Hepatocyte (in vitro differentiated cells): Measurements from ENCODE around the gene CCNB3. TPM values are rescaled to one million over a fixed set of nuclear protein-coding genes. Genes with fewer than 3 reads are reported as not detected.
A peak's percentile ranks its signal among the peaks of the same experiment; 100 is the strongest.
"Not testable (repeated sequence)": the region's sequence is repeated elsewhere in the genome, so short reads cannot be mapped to it uniquely, and the experiment has no call there.

Source experiments
- DNase-seq: peaks from one replicate; pipeline ENCODE4 v3.0.0-alpha.2; 2016; ENCODE audit warnings: low spot score
- H2AFZ ChIP-seq: fragments of 200-600 bp; sonication (generic); 2 replicates; pipeline ENCODE4 v1.6.0; 2016; ENCODE audit warnings: antibody characterized with exemption, mild to moderate bottlenecking
- H3K27ac ChIP-seq: fragments of 200-600 bp; sonication (generic); 2 replicates; pipeline ENCODE4 v1.5.1; 2016; ENCODE audit warnings: mild to moderate bottlenecking
- H3K27me3 ChIP-seq: fragments of 200-600 bp; sonication (generic); 2 replicates; pipeline ENCODE4 v1.6.1; 2016
- H3K36me3 ChIP-seq: fragments of 200-600 bp; sonication (generic); replicated peaks from 2 replicates; pipeline ENCODE4 v1.5.1; 2016; ENCODE audit warnings: low read depth; ENCODE audit not compliant: insufficient read depth
- H3K4me1 ChIP-seq: fragments of 200-600 bp; sonication (generic); 2 replicates; pipeline ENCODE4 v1.5.1; 2016; ENCODE audit warnings: mild to moderate bottlenecking, moderate library complexity; ENCODE audit not compliant: insufficient read depth
- H3K4me2 ChIP-seq: fragments of 200-600 bp; sonication (generic); 2 replicates; pipeline ENCODE4 v1.6.0; 2016
- H3K4me3 ChIP-seq: fragments of 200-600 bp; sonication (generic); 2 replicates; pipeline ENCODE4 v1.5.1; 2016; ENCODE audit warnings: mild to moderate bottlenecking
- H3K79me2 ChIP-seq: fragments of 200-600 bp; sonication (generic); 2 replicates; pipeline ENCODE4 v1.6.0; 2017; ENCODE audit warnings: mild to moderate bottlenecking
- H3K9me2 ChIP-seq: fragments of 200-600 bp; sonication (generic); replicated peaks from 2 replicates; pipeline ENCODE4 v1.6.0; 2017; ENCODE audit warnings: mild to moderate bottlenecking; ENCODE audit not compliant: insufficient read depth
- H3K9me3 ChIP-seq: fragments of 200-600 bp; sonication (generic); 2 replicates; pipeline ENCODE4 v1.5.1; 2016; ENCODE audit warnings: low read depth, mild to moderate bottlenecking
- H4K20me1 ChIP-seq: fragments of 200-600 bp; sonication (generic); 2 replicates; pipeline ENCODE4 v1.6.0; 2016; ENCODE audit warnings: mild to moderate bottlenecking; ENCODE audit not compliant: insufficient read depth, poor library complexity, severe bottlenecking
- EZH2 ChIP-seq: fragments of 200-600 bp; sonication (generic); IDR thresholded peaks from 2 replicates; pipeline ENCODE4 v1.6.1; 2016; ENCODE audit warnings: antibody characterized with exemption, mild to moderate bottlenecking, borderline replicate concordance
- EZH2phosphoT487 ChIP-seq: fragments of 200-600 bp; sonication (generic); IDR thresholded peaks from one replicate; pipeline ENCODE4 v1.6.1; 2018; ENCODE audit warnings: antibody characterized with exemption, mild to moderate bottlenecking, low read depth, moderate library complexity; ENCODE audit not compliant: unreplicated experiment, severe bottlenecking
- WGBS: methylation state at CpG from one replicate; pipeline ENCODE4 v1.1.6; 2016; ENCODE audit warnings: low lambda C conversion rate; ENCODE audit errors: missing lambda C conversion rate; 5-methylcytosine and 5-hydroxymethylcytosine counted together
- polyA plus RNA-seq: library from polyadenylated mRNA; unstranded; fragments of >200 nt; fragmentation: Nextera tagmentation; extraction: Ambion mirVana; gene quantifications from 2 replicates; pipeline ENCODE4 v1.2.1, GENCODE V29; 2016
- total RNA-seq: library from RNA; depleted of rRNA; stranded (reverse); fragments of >200 nt; gene quantifications from 2 replicates; pipeline ENCODE4 v1.2.3, GENCODE V29; 2014
- TF ChIP-seq, protein P1 (sequence below): fragments of 200-600 bp; sonication (generic); IDR thresholded peaks from 2 replicates; pipeline ENCODE4 v1.5.1; 2016; ENCODE audit warnings: antibody characterized with exemption, mild to moderate bottlenecking; ENCODE audit not compliant: poor library complexity

The CCNB3 gene
- total and polyA plus RNA-seq, 2 experiments from 2014 or later, result 0.13 to 0.23 TPM

GRCh38 chrX:50211510-50211909, 6.9 kb downstream of the CCNB3 start:
- Histone ChIP-seq H4K20me1 (no peaks in the 10 kb centered on the region), H3K4me1 (no peaks in the 10 kb centered on the region), H3K4me2 (no peak overlapping the region), H3K27ac (no peak overlapping the region), H3K79me2 (no peaks in the 10 kb centered on the region), H3K36me3 (no peaks in the 10 kb centered on the region), H3K4me3 (no peak overlapping the region), H3K27me3 (no peaks in the 10 kb centered on the region), H2AFZ (no peak overlapping the region), H3K9me3 (no peaks in the 10 kb centered on the region), H3K9me2 (no peaks in the 10 kb centered on the region)
- no peak for DNase-seq
- 63% methylated on average over 8 of the region's 8 CpGs for WGBS
- TF ChIP-seq EZH2, result no peak
- TF ChIP-seq, protein P1, sequence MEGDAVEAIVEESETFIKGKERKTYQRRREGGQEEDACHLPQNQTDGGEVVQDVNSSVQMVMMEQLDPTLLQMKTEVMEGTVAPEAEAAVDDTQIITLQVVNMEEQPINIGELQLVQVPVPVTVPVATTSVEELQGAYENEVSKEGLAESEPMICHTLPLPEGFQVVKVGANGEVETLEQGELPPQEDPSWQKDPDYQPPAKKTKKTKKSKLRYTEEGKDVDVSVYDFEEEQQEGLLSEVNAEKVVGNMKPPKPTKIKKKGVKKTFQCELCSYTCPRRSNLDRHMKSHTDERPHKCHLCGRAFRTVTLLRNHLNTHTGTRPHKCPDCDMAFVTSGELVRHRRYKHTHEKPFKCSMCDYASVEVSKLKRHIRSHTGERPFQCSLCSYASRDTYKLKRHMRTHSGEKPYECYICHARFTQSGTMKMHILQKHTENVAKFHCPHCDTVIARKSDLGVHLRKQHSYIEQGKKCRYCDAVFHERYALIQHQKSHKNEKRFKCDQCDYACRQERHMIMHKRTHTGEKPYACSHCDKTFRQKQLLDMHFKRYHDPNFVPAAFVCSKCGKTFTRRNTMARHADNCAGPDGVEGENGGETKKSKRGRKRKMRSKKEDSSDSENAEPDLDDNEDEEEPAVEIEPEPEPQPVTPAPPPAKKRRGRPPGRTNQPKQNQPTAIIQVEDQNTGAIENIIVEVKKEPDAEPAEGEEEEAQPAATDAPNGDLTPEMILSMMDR, result no peak
- TF ChIP-seq EZH2phosphoT487, result no peak

- Histone ChIP-seq H2AFZ (no peak overlapping the region), H3K27me3 (no peaks in the 10 kb centered on the region), H3K9me2 (no peaks in the 10 kb centered on the region)
Observed at GRCh38 chrX:50281253-50281652, 76.7 kb downstream of the CCNB3 start.

GRCh38 chrX:50327235-50327634, 122.7 kb downstream of the CCNB3 start:
- Histone ChIP-seq H3K36me3 (no peaks in the 10 kb centered on the region), H3K27ac (no peak overlapping the region), H3K4me3 (no peak overlapping the region), H3K4me1 (no peaks in the 10 kb centered on the region), H3K9me2 (no peaks in the 10 kb centered on the region), H2AFZ (no peak overlapping the region), H3K79me2 (no peaks in the 10 kb centered on the region), H4K20me1 (no peaks in the 10 kb centered on the region), H3K4me2 (no peak overlapping the region), H3K9me3 (no peaks in the 10 kb centered on the region), H3K27me3 (no peaks in the 10 kb centered on the region)
- WGBS, result 59% methylated on average over 2 of the region's 2 CpGs
- no peak for DNase-seq
- TF ChIP-seq EZH2phosphoT487 (no peak), EZH2 (no peak)
- TF ChIP-seq, protein P1, result no peak

More at GRCh38 chrX:50281253-50281652, 76.7 kb downstream of the CCNB3 start:
- H3K4me1 ChIP-seq, result no peaks in the 10 kb centered on the region
- no peak overlapping the region for H3K4me3 ChIP-seq
- no peaks in the 10 kb centered on the region for H3K36me3 ChIP-seq
- H3K4me2 ChIP-seq, result no peak overlapping the region
- no peaks in the 10 kb centered on the region for H3K79me2 ChIP-seq
- WGBS, result 89% methylated on average over 19 of the region's 19 CpGs
- no peak overlapping the region for H3K27ac ChIP-seq
- H3K9me3 ChIP-seq, result no peaks in the 10 kb centered on the region
- H4K20me1 ChIP-seq, result no peaks in the 10 kb centered on the region
- no peak for DNase-seq
- TF ChIP-seq EZH2 (no peak), EZH2phosphoT487 (no peak)
- TF ChIP-seq, protein P1, result no peak

- not testable (repeated sequence) for H3K79me2 ChIP-seq, H2AFZ ChIP-seq, H3K27ac ChIP-seq, H4K20me1 ChIP-seq, DNase-seq, H3K9me2 ChIP-seq, H3K9me3 ChIP-seq, H3K4me3 ChIP-seq, H3K36me3 ChIP-seq, H3K4me1 ChIP-seq, H3K27me3 ChIP-seq, H3K4me2 ChIP-seq
- 54% methylated on average over 5 of the region's 5 CpGs for WGBS
- TF ChIP-seq, protein P1, result peak; percentile 3
Observed at GRCh38 chrX:50332668-50333067, 128.1 kb downstream of the CCNB3 start.
